Activated CD8-positive, alpha-beta memory T cell treated with anti-CD3 and anti-CD28 coated beads for 4 hours (primary cell): ENCODE measurements around the gene NCKAP5.

Experiments
- DNase-seq, 2 donors: peaks; one replicate each; pipeline ENCODE4 v3.0.0-alpha.2; 2020; ENCODE audit warnings: low read depth in 2 of 2

The NCKAP5 gene

DNA sequence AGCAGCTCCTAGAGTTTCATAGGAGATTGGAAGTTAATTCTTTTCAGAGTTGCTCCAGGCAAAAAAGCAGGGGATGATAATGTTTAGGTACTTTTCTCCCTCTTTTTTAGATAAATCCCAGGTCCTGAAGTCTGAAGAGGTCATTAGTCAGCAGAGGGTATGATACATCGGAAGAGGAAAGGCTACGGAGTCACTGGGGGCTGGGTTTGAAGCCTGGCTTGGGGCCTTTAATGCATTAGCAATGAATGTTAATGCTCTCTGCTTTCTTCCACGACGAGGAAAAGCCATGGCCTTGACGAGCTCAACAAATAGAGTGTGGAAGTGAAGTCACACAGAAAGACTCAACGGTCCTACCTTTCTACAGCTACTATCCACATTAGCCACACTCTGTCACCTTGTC is 235.1 kb downstream of the NCKAP5 start:
- no peak for DNase-seq

DNA sequence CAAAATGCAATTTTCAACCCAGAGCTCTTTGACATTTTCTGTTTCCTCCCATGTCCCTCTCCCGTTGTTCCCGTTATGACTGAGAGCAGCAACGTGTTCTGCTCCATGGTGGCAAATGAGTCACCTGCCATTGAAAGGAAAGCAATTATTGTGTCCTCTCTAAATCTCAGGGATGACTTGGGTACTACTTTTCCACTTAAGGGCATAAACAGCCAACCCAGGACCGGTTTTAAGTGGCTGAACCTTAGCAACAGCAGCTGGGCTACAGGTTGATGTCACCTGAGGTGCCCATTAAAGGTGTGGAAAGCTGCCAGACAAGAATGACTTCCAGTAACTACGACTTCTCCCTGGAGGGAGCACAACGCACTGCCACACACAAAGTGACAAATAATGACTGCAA is 236.8 kb downstream of the NCKAP5 start:
- no peak for DNase-seq

GRCh38 chr2:133326652-133327397 is 241.4 kb downstream of the NCKAP5 start:
- no peak for DNase-seq

GRCh38 chr2:133324150-133324561 is 244.1 kb downstream of the NCKAP5 start:
- DNase-seq: no peak

DNA sequence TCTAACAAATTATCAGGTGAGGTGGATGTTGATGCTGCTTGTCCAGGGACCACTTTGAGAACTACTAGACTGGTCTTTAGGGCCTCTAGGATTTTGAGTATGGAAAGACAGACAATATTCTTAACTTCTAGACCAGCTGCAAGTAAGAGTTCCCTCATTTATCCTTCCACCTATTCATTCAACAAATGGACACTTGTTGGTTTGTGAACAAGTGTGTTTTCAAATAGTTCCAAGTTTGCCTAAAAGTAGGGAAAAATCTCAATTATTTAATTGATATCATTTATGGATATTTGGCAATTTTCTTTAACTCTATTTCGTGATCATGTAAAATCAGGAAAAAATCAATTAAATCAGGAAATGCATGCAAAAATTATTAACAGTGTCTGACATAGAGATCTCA is 245.4 kb downstream of the NCKAP5 start:
- DNase-seq: no peak

DNA sequence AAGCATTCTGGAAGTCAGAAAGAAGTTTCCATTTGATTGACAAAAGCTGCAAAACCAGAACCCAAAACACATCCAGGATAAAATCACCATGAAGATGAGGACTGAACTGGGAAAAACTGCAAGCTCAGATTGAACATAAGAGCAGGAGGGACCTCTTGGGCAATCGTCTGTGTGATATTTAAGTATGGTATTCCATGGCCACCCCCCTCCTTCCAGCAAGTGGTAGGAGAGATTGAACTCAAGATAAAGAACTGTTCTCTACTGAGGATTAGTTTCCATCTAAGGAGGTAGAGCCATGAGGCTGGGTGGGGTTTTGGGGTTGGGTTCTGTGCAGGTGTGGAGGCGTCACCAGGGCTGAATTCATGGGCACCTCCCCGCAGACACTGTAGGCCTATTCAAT is 251.1 kb downstream of the NCKAP5 start:
- no peak for DNase-seq

DNA sequence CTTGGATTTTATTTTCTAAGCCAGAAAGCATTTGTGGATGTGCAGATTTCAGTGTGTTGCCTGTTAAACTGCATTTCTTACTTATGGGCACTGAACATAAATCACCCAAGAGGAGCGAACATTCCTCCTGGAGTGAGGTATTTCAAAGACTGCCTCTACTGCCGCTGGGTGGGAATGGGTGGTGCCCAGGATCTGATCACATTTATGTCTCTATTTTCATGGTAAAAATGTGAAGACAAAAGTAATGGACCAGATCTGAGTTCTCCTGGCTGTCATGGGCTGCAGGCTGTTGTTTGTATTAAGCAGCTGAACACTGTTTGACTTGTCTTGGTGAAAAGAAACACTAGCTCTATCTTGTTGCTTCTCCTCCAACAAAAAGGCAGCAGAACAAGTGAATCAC is 251.7 kb downstream of the NCKAP5 start:
- no peak for DNase-seq

DNA sequence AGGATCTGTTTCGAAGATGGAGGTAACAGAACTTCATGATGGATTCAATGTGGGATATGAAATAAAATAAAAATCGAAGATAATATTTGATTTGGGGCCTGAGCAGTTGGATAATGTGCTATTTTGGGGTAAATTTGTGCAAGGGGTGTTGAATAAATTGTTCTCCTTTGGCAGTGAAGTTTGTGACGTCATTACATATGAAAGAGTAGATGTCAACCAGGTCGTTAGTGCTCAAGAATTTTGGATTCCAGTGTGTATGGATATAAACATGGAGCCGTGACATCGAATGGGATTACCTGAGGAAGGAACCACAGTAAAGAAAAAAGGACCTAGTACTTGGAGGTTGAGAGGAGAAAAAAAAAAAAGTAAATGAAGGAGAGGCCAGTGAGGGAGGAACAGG is 253.0 kb downstream of the NCKAP5 start:
- no peak for DNase-seq

GRCh38 chr2:133314795-133315194 is 253.5 kb downstream of the NCKAP5 start:
- DNase-seq: no peak

GRCh38 chr2:133312038-133312729 is 256.1 kb downstream of the NCKAP5 start:
- DNase-seq: no peak

DNA sequence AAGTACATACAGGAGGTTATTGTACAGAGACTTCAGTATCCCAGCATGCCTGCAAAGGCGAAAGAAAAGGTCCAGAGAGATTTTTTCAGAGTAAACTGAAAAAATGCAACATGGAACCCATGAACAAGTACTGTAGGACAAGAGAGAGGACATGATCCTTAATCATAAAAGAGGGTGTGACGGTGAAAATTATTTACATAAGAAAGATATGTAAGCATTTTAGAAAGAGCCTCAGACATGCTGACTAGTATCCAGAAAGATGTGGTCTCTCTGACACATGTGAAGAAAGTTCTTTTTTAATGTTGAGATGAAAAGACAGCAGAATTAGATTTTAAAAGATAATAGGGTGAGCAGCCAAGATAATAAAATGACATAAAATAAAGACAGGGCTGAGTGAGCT is 262.0 kb downstream of the NCKAP5 start:
- no peak for DNase-seq

GRCh38 chr2:133304344-133304743 is 263.9 kb downstream of the NCKAP5 start:
- DNase-seq: no peak

DNA sequence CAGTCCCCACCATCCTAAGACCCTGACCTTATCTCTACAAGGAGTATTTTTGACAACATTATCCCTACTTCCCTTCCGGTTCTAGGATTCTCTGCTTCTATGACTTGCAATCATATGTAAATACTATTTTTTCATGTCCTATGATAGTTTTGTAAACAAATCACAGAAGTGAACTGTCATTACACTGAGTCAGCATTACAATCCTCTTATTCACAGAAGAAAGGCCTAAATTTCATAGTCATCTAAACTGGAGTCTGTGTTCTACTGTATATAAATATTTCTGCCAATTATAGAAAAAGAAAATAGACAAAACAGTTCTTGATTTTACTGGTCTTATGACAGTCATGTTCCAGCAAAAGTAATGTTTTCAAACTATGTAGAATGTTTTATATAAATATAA is 265.1 kb downstream of the NCKAP5 start:
- DNase-seq: no peak

- DNase-seq: no peak
These were observed 271.9 kb downstream of the NCKAP5 start for GRCh38 chr2:133296401-133296800.

DNA sequence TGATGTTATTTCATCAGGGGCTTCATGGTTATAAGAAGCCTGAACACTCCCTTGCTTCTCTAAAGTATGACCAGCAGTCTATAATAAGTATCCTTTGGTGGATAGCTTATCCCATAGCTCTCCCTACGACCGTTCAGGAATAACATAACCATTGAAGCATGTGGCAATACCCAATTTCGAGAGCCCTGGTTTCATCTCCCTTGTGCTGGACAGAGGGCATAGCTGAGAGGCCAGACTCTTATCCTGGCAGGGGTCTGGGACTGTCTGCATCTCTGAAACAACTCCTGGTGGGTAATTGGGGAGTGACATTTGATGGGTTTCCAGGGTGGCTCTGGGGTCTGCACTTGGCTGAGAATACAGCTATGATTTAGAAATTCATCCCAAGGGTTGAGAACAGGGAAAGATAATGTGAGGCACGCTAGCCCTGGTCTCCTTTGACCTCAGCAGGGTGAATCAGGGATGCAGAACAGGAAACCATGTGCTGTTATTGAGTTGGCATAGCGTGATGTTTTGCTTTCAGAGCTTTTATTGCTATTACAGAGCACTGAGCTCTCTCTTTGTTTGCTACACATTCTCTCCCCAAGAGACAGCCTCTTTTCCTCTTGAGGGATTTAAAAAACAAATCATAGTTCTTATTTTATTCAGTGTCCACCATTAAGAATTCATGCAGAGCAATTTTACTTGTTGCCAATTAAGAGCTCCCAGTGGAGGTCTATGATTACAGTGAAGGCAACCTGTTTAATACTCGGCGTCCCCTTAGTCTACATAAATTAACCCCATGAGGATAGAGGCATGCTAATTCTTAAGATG is 274.5 kb downstream of the NCKAP5 start:
- DNase-seq: no peak

- no peak for DNase-seq
These were observed 276.0 kb downstream of the NCKAP5 start for GRCh38 chr2:133292259-133292658.

DNA sequence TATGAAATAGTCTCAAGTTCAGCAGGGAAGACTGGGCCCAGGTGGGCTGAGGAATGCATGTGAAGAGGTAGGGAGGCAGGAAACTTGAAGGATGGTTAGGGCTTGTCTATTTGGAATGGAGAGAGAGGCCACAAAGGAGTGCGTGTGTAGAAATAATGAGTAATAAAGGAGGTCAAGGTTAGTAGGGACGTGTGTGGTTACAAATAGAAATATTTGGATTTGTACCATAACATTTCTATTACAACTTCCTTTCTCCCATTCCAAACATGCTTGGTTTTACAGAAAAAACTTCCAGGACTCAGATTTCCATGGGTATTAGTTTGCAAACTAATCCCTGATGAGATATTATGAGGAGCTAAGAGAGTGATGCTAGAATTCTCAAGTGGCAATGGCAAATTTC is 280.6 kb downstream of the NCKAP5 start:
- DNase-seq: no peak

DNA sequence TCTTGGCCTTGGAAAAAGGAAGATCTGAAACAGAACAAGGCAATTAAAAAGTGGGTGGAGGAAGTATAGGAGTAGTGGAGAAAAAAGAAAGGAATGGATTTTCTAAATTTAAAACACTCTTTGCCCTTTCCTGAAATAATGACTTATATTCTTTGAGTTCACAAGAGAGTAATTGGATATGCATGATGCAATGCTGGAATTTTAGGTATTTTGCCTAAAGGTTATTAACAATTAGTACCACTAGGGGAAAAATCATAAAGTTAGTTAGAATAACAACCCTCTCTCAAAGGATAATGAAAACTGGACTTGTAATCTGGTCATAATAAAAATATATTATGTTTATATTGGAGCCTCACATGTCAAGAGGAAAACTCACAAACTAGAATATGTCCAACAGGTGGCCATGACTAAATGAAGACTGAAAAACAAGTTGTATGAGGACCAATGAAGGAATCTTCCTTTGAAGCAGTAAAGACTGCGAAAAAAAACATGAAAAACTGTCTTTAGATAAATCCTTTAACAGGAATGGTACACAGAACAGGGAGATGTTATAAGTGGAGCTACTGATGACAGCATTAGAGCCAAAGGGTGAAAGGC is 281.8 kb downstream of the NCKAP5 start:
- DNase-seq: no peak

- no peak for DNase-seq
These were observed 295.2 kb downstream of the NCKAP5 start for GRCh38 chr2:133273031-133273430.

DNA sequence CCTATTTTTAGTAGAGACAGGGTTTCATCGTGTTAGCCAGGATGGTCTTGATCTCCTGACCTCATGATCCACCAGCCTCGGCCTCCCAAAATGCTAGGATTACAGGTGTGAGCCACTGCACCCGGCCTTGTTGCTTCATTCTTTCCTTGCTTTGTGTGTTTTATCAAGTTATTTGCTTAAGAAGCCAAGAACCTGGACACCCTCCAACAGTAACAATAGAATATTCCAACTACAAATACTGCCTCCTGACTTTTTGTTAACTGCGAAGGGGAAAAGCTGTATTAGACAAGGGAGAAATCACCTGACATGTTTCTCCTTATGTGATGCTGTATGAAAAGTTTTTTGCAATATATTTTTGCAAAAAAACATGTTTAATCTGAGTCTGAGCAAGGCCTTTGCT is 297.2 kb downstream of the NCKAP5 start:
- DNase-seq: no peak

DNA sequence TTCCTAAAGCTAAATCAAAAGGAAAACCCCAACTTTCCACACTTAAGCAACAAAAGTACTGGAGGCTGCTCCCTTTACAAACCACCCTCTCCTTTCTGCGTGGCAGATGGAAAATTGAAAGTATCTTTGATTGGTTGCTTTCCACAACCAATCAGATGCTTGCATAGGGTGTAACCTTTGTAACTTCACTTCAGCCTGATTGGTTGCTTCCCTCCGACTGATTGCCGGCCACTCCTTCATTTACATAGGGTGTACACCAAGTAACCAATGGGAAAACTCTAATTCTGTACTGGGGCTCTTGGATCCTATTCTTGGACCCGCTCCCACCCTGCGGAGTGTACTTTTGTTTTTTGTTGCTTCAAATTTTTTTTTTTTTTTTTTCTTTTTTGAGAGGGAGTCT is 297.7 kb downstream of the NCKAP5 start:
- no peak for DNase-seq

- DNase-seq: no peak
These were observed 301.2 kb downstream of the NCKAP5 start for GRCh38 chr2:133266926-133267590.
